Fibroblast of lung (primary cell): ENCODE measurements around the gene MYEOV.

Experiments used
- CTCF ChIP-seq, 2 donors: IDR thresholded peaks in 1 of 2; conservative IDR thresholded peaks in 1 of 2; 1 replicate in 1 of 2; 2 replicates in 1 of 2; pipeline ENCODE4 v1.5.1; 2011 to 2012; ENCODE audit warnings: low read length in 2 of 2, control low read depth in 1 of 2, inconsistent platforms in 1 of 2, low read depth in 1 of 2, mild to moderate bottlenecking in 1 of 2
- EZH2 ChIP-seq: IDR thresholded peaks from 2 replicates; pipeline ENCODE4 v1.5.1; 2012; ENCODE audit warnings: low read length, control low read depth, mild to moderate bottlenecking; ENCODE audit errors: missing control alignments

- no peak for TF ChIP-seq CTCF (conservative IDR thresholded peaks at IDR 0.05 in 1 of 2, IDR thresholded peaks at IDR 0.05 in 1 of 2; ENCODE audit: low read depth in 1 of 2, low read length in 2 of 2)
- TF ChIP-seq EZH2 = no peak
These were observed 25.5 kb downstream of the MYEOV start for GRCh38 chr11:69319255-69320106.
